ENCODE measurements around the gene FCRLA.

Gene FCRLA

DNA sequence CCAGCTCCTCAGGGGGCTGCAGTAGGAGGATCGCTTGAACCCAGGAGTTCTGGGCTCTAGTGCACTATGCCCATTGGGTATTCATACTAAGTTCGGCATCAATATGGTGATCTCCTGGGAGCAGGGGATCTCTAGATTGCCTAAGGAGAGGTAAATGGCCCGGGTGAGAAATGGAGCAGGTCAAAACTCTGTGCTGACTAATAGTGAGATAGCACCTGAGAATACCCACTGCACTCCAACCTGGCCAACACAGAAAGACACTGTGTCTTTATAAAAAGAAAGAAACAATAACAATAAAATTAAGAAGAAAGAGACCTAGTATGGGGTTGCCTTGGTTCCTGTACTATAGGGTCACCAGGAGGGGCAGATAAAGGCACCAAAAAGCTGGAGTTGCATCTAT, 28.8 kb downstream of the FCRLA start:
- no peak for DNase-seq

DNA sequence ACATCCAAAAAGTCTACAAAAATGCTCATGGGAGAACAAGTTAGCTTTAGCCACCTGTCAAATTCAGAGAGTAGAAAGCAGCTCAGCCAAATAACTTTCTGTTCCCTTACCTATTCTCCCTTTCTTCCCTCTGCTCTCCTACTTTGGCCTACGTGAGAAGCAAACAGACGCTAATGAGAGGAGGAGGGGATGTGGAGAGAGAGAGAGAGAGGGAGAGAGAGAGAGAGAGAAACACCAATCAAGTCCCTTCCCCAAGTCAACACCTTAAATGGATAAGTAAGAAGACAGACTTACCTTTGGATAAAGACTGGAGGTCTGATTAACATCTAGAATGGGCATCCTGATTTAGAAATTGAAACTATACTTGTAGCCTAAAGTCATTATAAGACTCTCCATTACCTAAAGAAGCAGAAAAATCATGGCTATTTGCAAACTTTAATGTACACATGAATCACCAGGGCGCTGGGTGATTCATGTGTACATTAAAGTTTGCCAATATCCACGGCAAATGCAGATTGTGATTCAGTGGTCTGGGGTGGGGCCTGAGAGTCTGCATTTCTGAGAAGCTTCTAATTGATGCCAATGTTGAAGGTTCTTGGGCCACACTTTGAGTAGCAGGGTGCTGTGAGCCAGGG, 29.4 kb downstream of the FCRLA start:
- DNase-seq = no peak

DNA sequence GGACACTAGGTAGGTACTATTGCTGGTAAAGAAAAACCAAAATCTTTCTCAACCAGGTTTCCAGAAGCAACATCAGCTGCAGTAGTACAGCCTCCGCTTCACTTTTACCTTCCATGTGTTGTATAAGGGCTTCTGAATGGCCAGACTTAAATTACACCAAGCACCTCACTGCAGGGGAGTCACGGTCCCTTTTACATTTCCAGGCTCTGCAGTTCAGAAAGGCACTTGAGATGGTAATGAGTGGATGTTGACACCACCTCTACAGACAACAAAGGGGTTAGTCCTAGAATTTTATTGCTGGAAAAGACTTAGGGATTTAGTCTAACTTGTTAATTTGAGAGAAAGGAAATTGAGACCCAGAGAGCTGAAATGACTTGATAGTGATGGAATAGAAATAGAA, 30.6 kb downstream of the FCRLA start:
- DNase-seq = no peak

DNA sequence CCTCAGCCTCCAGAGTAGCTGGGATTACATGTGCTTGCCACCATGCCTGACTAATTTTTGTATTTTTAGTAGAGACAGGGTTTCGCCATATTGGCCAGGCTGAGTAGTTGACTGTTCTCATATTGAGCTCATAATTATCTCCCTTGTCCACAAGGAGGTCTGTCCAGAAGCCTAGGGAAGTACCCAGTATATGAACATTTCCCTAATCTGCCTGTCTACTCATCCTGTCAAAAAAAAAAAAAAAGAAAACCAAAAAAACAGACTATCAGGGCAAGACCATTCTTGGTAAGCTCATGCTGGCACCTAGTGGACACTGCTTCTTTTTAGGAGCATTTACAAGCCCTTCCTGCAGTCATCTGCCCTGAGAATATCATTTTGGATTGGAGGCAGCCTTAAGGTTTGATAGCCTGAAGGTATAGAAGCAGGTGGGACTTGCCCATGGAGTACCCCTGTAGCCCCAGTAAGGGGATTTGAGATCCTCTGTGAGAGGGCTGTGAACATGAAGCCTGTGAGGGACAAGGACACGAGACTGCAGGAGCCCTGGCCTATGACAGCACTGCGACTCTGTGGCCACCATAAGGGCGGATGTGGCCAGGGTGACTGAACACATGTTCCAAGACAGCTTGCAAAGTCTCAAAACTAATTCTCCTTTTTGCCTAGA, 31.7 kb downstream of the FCRLA start:
- peak; percentile 45 for DNase-seq

DNA sequence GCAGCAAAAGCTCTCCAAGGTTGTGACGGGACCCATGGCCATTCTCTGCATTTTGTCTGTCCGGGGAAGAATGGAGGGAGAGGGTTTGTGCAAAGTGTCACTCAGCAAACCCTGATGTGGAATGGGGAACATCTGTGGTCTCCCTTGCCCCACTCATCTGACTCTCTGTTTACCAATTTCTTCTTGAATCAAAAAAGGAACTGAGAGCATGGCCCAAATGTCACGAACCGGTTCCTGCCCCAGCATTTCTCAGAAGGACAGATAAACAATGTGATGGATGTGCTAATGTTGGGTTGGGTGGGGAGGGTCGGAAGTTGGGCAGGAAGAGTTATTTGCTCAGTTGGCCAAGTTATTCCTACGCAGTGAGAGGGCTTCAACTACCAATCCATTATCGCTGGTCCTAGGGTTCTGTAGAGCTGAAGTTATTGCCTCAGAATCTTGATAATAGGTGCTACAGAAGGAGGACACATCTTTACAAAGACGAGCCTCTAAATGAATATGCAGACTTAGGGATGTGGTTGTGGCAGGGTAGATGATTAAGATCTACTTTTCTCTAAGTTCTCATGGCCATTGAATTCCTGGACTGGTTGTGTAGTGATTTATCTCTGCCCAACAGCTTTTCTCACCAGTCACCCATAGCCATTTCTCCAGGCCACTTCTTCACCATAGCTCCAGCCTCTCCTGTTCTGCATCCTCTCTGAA, 33.0 kb downstream of the FCRLA start:
- DNase-seq = no peak

DNA sequence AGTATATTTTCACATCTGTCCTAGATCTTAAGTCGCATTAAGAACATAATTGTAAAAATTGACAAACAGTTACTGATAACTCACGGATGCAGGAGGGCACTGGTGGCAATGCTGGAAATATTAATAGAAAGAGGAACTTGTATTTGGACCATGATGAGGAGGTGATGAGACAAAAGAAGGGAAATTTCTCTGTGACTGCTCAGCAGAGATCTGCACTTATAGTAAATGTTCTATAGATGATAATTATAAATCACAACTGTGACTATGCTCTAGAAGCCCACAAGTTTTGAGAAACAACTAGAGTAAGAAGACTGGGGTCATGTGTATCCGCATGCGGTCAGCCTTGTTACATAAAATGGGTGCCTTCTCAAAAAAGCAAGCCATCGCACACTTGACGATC, 33.9 kb downstream of the FCRLA start:
- no peak for DNase-seq

DNA sequence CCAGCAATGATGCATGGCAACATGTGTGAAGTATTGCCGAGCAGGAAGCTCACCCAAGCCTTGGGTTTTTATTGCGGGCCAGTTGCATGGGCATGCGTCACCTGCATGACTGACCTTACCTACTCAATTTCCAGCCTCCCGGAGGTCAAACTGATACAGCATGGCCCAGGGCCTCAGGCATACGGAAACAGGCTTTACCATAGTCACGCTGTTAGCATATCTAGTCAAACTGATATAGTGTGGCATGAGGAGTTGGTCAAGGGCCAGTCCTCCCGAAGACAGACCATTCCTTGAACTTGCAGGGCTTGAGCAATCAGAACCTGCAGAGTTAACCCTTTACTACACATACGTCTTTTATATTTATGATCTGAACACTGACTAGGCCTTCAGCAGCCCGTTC, 36.2 kb downstream of the FCRLA start:
- DNase-seq = no peak

DNA sequence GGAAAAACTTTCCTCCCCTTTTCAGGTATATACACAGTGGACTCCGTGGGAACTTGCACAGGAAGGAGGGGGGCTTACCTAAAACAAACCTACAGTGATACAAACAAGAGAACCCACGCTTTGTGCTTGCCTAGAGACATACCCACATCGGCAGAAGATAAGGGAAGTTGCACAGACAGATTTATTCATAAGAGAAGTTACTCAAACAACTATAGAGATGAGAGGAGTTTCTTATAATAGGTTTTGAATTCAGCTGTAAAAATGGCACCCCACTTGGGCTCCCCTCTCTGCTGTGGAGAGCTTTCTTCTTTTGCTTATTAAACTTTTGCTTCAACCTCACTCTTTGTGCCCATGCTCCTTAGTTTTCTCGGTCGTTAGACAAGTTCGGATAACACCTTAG, 40.8 kb downstream of the FCRLA start:
- no peak for DNase-seq

DNA sequence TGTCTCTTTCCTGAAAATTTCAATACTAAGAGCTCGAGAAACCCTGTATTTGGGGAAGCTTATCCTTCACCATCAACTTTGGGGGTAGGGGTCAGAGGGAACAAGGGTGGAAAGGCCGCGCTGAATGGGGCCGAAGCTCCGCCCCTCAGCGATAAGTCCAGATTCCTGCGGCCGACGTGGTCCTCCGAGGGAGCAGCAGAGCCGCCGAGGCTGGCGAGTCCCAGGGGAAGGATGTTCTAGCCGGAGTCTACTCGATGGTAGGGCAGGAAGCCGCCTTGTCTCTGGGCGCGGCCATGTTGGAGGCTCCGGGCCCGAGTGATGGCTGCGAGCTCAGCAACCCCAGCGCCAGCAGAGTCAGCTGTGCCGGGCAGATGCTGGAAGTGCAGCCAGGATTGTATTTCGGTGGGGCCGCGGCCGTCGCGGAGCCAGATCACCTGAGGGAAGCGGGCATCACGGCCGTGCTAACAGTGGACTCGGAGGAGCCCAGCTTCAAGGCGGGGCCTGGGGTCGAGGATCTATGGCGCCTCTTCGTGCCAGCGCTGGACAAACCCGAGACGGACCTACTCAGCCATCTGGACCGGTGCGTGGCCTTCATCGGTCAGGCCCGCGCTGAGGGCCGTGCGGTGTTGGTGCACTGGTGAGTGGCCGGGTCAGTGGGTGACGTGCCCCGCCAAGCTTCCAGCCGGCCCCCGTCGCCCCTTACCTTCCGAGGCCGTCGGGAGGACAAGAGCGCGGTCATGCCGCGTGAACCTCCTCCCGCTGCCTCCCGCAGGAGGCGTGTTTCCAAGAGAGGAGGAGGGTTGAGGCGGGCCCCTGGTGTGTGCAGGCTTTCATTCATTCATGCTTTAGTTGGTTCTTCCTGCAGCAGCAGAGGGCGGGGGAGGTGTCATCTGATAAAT, 42.7 kb downstream of the FCRLA start, which contains the start of gene DUSP12:
TSS of gene DUSP12 (plus strand) at position 278 of the 899 bp plus-strand sequence. CDS start at position 294, 16 bp downstream.
- DNase-seq = peak; percentile 83

DNA sequence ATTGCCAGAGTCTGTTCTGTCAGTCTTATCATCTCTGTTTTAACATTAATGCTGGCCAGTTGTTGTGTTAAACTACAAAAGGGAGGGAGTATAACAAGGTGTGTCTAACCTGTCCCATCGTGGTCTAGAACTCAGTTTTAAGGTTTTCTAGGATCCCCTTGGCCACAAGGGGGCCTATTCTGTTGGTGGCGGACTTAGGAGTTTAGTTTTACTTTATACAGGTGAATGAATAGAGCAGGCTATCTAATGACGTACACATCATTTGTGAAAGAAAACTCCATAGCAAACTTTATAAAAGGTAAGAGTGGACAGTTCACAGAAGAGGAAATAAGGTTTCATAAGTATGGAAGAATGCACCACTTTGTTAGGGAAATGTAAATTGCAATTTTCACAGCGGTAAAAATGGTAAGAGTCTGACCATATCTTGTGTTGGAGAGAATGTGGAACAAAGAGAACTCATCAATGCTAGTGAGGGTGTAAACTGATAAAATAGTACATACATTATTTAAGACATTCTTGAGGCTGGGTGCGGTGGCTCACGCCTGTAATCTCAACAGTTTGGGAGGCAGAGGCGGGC, 56.6 kb downstream of the FCRLA start:
- peak; percentile 52 for DNase-seq
